ENCODE results near the gene TP73. TPM values are rescaled to one million over a fixed set of nuclear protein-coding genes. Genes with fewer than 3 reads are reported as not detected.

Gene TP73
- total RNA-seq, 1 experiment from 2014 or later, result 0.54 TPM

DNA sequence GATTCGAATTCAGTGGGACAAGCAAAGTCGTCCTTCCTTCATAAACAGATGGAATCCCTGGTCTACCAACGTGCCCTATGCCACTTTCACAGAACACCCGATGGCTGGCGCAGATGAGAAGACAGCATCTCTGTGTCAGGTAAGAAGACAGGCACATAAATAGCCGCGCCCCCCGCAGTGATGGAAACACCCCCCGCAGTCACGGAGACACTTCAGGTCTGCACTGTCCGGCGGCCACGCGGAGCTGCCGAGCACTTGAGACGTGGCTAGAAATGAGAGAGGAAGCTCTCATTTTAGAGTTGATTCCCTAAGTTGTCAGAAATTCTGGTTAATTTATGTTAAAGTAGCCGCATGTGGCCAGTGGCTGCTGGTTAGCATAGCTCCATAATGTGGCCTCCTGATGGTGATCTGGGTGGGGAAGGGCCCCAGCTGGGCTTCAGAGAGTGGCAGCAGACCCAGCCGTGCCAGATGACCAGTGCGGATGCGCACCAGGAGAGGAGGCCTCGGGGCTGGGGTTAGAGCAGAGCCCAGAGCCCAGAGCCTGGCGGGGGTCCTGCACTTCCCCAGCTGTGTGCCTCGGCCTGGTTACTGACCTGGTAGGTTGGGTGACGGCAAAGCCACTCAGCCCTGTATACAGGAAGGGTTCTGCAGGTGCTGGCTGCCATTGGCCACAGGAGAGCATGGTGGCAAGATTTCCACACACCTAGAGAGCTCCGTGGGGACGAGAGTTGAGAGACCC is 24.6 kb upstream of the TP73 start:
- TF ChIP-seq, protein P1, sequence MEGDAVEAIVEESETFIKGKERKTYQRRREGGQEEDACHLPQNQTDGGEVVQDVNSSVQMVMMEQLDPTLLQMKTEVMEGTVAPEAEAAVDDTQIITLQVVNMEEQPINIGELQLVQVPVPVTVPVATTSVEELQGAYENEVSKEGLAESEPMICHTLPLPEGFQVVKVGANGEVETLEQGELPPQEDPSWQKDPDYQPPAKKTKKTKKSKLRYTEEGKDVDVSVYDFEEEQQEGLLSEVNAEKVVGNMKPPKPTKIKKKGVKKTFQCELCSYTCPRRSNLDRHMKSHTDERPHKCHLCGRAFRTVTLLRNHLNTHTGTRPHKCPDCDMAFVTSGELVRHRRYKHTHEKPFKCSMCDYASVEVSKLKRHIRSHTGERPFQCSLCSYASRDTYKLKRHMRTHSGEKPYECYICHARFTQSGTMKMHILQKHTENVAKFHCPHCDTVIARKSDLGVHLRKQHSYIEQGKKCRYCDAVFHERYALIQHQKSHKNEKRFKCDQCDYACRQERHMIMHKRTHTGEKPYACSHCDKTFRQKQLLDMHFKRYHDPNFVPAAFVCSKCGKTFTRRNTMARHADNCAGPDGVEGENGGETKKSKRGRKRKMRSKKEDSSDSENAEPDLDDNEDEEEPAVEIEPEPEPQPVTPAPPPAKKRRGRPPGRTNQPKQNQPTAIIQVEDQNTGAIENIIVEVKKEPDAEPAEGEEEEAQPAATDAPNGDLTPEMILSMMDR (IDR thresholded peaks at IDR 0.05; ENCODE audit: unreplicated experiment), result no peak
- CTCF ChIA-PET, result no interaction called here
- no peak for DNase-seq
- no peaks in the 10 kb centered on the region for H3K27me3 Mint-ChIP-seq (ENCODE audit: unreplicated experiment)
- intact Hi-C loops (cut with micrococcal nuclease; ENCODE audit: unreplicated experiment), result no loop called here
- H3K27ac Mint-ChIP-seq (ENCODE audit: unreplicated experiment), result no peak overlapping the region
- BruUV-seq (replicated peaks), result no TSS peak
- H3K4me3 Mint-ChIP-seq (ENCODE audit: low read depth, unreplicated experiment), result no peak overlapping the region
- peaks cover 14% of the 10 kb centered on the region for H3K4me1 Mint-ChIP-seq (ENCODE audit: low read depth, unreplicated experiment)
- peaks cover 35% of the 10 kb centered on the region for H3K36me3 Mint-ChIP-seq (ENCODE audit: insufficient read depth, unreplicated experiment)
- no peaks in the 10 kb centered on the region for H3K9me3 Mint-ChIP-seq (ENCODE audit: low read depth, unreplicated experiment)

DNA sequence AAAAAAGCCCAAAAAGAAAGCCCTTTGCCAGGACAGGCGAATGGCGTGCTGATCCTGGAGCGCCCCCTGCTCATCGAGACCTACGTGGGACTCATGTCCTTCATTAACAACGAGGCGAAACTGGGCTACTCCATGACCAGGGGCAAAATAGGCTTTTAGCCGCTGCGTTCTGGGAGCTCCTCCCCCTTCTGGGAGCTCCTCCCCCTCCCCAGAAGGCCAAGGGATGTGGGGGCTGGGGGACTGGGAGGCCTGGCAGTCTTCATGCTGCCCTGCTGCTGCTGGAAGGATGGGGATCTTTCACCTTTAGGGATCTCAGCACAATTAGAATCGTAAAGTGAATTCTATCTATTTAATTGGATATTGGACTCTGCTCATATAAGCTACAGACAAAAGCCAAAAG is 23.9 kb upstream of the TP73 start:
- BruUV-seq (replicated peaks), result no TSS peak
- TF ChIP-seq, protein P1 (IDR thresholded peaks at IDR 0.05; ENCODE audit: unreplicated experiment), result no peak
- CTCF ChIA-PET, result no interaction called here
- DNase-seq, result no peak
- Mint-ChIP-seq H3K9me3 (ENCODE audit: low read depth, unreplicated experiment) (no peaks in the 10 kb centered on the region), H3K27me3 (ENCODE audit: unreplicated experiment) (no peaks in the 10 kb centered on the region), H3K4me3 (ENCODE audit: low read depth, unreplicated experiment) (no peak overlapping the region), H3K4me1 (ENCODE audit: low read depth, unreplicated experiment) (peaks cover 9% of the 10 kb centered on the region), H3K36me3 (ENCODE audit: insufficient read depth, unreplicated experiment) (peaks cover 35% of the 10 kb centered on the region), H3K27ac (ENCODE audit: unreplicated experiment) (no peak overlapping the region)
- intact Hi-C loops (cut with micrococcal nuclease; ENCODE audit: unreplicated experiment), result no loop called here

DNA sequence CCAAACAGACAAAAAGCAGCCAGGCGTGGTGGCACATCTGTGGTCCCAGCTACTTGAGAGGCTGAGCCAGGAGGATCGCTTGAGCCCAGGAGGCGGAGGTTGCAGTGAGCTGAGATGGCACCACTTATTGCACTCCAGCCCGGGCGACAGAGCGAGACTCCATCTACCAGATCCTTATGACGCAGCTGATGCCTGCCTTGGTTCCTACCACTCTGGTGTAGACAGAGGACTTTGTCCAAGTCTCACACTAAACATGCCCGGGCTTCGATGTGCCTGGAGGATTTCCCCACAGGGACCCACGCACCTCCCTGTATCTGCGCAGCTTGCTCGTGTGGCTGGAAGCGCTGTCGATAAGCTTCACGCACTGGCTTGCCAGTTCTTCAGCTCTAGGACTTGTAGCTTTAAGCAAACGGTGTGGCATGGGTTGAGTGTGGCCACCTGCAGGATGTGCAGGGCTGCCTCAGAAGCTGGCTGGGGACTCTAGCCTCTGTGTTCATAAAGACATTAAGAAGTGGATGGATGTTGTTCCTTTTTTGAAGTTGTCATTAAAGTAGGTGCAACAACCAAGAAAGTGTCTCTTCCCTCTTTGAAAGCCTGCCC is 22.7 kb upstream of the TP73 start:
- TF ChIP-seq, protein P1 (IDR thresholded peaks at IDR 0.05; ENCODE audit: unreplicated experiment), result no peak
- Mint-ChIP-seq H3K4me3 (ENCODE audit: low read depth, unreplicated experiment) (no peak overlapping the region), H3K4me1 (ENCODE audit: low read depth, unreplicated experiment) (no peaks in the 10 kb centered on the region), H3K9me3 (ENCODE audit: low read depth, unreplicated experiment) (no peaks in the 10 kb centered on the region), H3K27ac (ENCODE audit: unreplicated experiment) (no peak overlapping the region), H3K27me3 (ENCODE audit: unreplicated experiment) (no peaks in the 10 kb centered on the region), H3K36me3 (ENCODE audit: insufficient read depth, unreplicated experiment) (peaks cover 32% of the 10 kb centered on the region)
- CTCF ChIA-PET, result no interaction called here
- no peak for DNase-seq
- BruUV-seq (replicated peaks), result TSS peak; percentile 62
- intact Hi-C loops (cut with micrococcal nuclease; ENCODE audit: unreplicated experiment), result no loop called here

DNA sequence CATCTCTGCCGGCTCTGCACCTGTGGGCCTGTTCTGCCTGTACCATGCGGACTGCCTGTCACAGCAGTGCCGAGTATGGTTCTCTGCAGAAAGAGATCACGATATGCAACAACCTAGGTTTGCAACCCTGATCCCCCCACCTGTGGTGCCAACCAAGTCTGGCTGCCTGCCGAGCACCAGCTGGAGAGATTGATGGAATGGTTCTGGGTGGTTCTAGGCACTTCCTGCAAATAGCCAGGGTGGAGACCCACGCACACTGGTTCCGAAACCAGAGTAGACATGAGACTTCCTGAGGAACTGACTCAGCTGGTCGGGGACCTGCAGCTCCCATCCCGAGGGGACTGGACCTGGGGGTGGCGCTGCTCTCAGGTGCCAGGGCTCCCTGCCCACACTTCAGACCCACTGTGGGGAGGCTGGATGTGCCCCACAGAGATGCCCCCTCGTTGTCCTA is 22.1 kb upstream of the TP73 start:
- CTCF ChIA-PET, result no interaction called here
- no peaks in the 10 kb centered on the region for H3K27me3 Mint-ChIP-seq (ENCODE audit: unreplicated experiment)

More for the DNA sequence above, 22.1 kb upstream of the TP73 start:
- H3K27ac Mint-ChIP-seq (ENCODE audit: unreplicated experiment), result no peak overlapping the region
- H3K9me3 Mint-ChIP-seq (ENCODE audit: low read depth, unreplicated experiment), result no peaks in the 10 kb centered on the region
- no peak for DNase-seq
- no TSS peak for BruUV-seq (replicated peaks)
- H3K36me3 Mint-ChIP-seq (ENCODE audit: insufficient read depth, unreplicated experiment), result peaks cover 30% of the 10 kb centered on the region
- intact Hi-C loops (cut with micrococcal nuclease; ENCODE audit: unreplicated experiment), result no loop called here
- no peak overlapping the region for H3K4me3 Mint-ChIP-seq (ENCODE audit: low read depth, unreplicated experiment)
- TF ChIP-seq, protein P1 (IDR thresholded peaks at IDR 0.05; ENCODE audit: unreplicated experiment), result no peak
- H3K4me1 Mint-ChIP-seq (ENCODE audit: low read depth, unreplicated experiment), result no peaks in the 10 kb centered on the region
